Measurements from ENCODE around the gene DCLK1. TPM values are rescaled to one million over a fixed set of nuclear protein-coding genes. Genes with fewer than 3 reads are reported as not detected.

The DCLK1 gene
- total and polyA plus RNA-seq, 7 donors, result 0.98 to 15.1 (median 3.9) TPM

GRCh38 chr13:35961002-35961401, 170.2 kb downstream of the DCLK1 start:
- Histone ChIP-seq H3K9me3 (no peaks in the 10 kb centered on the region), H3K36me3 (ENCODE audit: insufficient read depth in 1 of 2, low read depth in 1 of 2) (no peaks in the 10 kb centered on the region), H3K27ac (no peak overlapping the region), H3K27me3 (ENCODE audit: insufficient read depth in 3 of 3, low read length in 2 of 3) (no peaks in the 10 kb centered on the region), H3K4me1 (no peaks in the 10 kb centered on the region), H3K4me3 (no peak overlapping the region)
- intact Hi-C loops (cut with DNase I), result no loop called here
- DNase-seq, result no peak
- TF ChIP-seq CTCF (IDR thresholded peaks at IDR 0.05), result no peak
- no peak for ATAC-seq

- Histone ChIP-seq H3K4me1 (peaks cover 12% of the 10 kb centered on the region), H3K27me3 (ENCODE audit: insufficient read depth in 3 of 3, low read length in 2 of 3) (no peaks in the 10 kb centered on the region), H3K36me3 (ENCODE audit: insufficient read depth in 1 of 2, low read depth in 1 of 2) (no peaks in the 10 kb centered on the region), H3K9me3 (no peaks in the 10 kb centered on the region), H3K4me3 (no peak overlapping the region), H3K27ac (no peak overlapping the region)
- intact Hi-C loops (cut with DNase I), result loop anchor here in 1 of 2 donors (10.0 kb wide), 1 partner anchor 753 kb away; no protein-coding TSS in a partner anchor
- TF ChIP-seq CTCF (IDR thresholded peaks at IDR 0.05), result no peak
- WGBS, 3 donors, result 93 to 100% (median 99%) methylated on average over 2 of the region's 2 CpGs
- ATAC-seq, result peak in 3 of 4 donors; percentile 11 to 35 (median 30)
- DNase-seq, result no peak
Observed at GRCh38 chr13:35957996-35958395, 173.2 kb downstream of the DCLK1 start.

- H3K9me3 ChIP-seq, result no peaks in the 10 kb centered on the region
- H3K27ac ChIP-seq, result no peak overlapping the region
- ATAC-seq, result peak in 3 of 4 donors; percentile 27 to 57 (median 43)
- no peak for TF ChIP-seq CTCF (IDR thresholded peaks at IDR 0.05)
- intact Hi-C loops (cut with DNase I), result loop anchor here in 1 of 2 donors (10.0 kb wide), 1 partner anchor 752 kb away; no protein-coding TSS in a partner anchor
- H3K4me3 ChIP-seq, result no peak overlapping the region
- H3K4me1 ChIP-seq, result peaks cover 12% of the 10 kb centered on the region
- no peaks in the 10 kb centered on the region for H3K27me3 ChIP-seq (ENCODE audit: insufficient read depth in 3 of 3, low read length in 2 of 3)
- no peak for DNase-seq
- no peaks in the 10 kb centered on the region for H3K36me3 ChIP-seq (ENCODE audit: insufficient read depth in 1 of 2, low read depth in 1 of 2)
- WGBS, 3 donors, result 12 to 18% (median 17%) methylated on average over 1 of the region's 1 CpG
Observed at GRCh38 chr13:35957241-35957731, 173.9 kb downstream of the DCLK1 start.

DNA sequence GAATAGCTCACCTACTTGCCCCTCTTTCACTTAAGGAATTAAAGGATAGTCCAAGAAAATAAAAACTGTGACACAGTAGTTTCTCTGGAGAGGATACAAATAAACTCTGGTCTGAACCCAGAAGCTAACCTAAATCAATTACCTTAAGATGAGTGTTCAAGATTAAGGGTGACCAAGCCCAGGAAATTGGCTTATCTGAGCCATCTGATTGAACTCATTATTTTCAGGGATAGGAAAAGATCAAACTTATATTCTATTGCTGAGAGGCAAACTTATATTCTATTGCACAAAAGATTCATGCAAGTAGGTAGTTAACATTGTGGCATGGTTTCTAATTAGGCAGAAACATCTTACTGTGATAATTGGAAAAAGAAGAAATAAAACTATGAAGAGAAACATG, 175.1 kb downstream of the DCLK1 start:
- H3K27ac ChIP-seq, result no peak overlapping the region
- peaks cover 12% of the 10 kb centered on the region for H3K4me1 ChIP-seq
- H3K9me3 ChIP-seq, result no peaks in the 10 kb centered on the region
- no peaks in the 10 kb centered on the region for H3K36me3 ChIP-seq (ENCODE audit: insufficient read depth in 1 of 2, low read depth in 1 of 2)
- H3K27me3 ChIP-seq (ENCODE audit: insufficient read depth in 3 of 3, low read length in 2 of 3), result no peaks in the 10 kb centered on the region
- no peak overlapping the region for H3K4me3 ChIP-seq
- no peak for ATAC-seq
- TF ChIP-seq CTCF (IDR thresholded peaks at IDR 0.05), result no peak
- DNase-seq, result no peak
- intact Hi-C loops (cut with DNase I), result loop anchor here in 1 of 2 donors (10.0 kb wide), 1 partner anchor 751 kb away; no protein-coding TSS in a partner anchor

- 28 to 34% (median 29%) methylated on average over 3 of the region's 3 CpGs for WGBS, 3 donors
- no peak overlapping the region for H3K4me3 ChIP-seq
- intact Hi-C loops (cut with DNase I), result loop anchor here in 1 of 2 donors (10.0 kb wide), 1 partner anchor 749 kb away; no protein-coding TSS in a partner anchor
- TF ChIP-seq CTCF (IDR thresholded peaks at IDR 0.05), result no peak
- H3K27me3 ChIP-seq (ENCODE audit: insufficient read depth in 3 of 3, low read length in 2 of 3), result no peaks in the 10 kb centered on the region
- DNase-seq (no peak), ATAC-seq (no peak)
- no peaks in the 10 kb centered on the region for H3K36me3 ChIP-seq (ENCODE audit: insufficient read depth in 1 of 2, low read depth in 1 of 2)
- peaks cover 12% of the 10 kb centered on the region for H3K4me1 ChIP-seq
- no peak overlapping the region for H3K27ac ChIP-seq
- H3K9me3 ChIP-seq, result no peaks in the 10 kb centered on the region
Observed at GRCh38 chr13:35954207-35954560, 177.0 kb downstream of the DCLK1 start.
